HEK293 (cell line): ENCODE measurements around the gene IL21.

Experiments used
- TCF7L2 ChIP-seq: IDR thresholded peaks from 2 replicates; pipeline ENCODE4 v1.6.1; 2011; ENCODE audit warnings: low read depth, mild to moderate bottlenecking, inconsistent platforms, low read length, moderate library complexity, borderline replicate concordance
- ZNF138 ChIP-seq: fragments of 450-650 bp; formaldehyde crosslinking; IDR thresholded peaks from 2 replicates; pipeline ENCODE4 v1.5.1; 2016; ENCODE audit warnings: missing biosample characterization, missing genetic modification characterization, borderline replicate concordance
- TF ChIP-seq, protein P1 (sequence below): fragments of 450-650 bp; formaldehyde crosslinking; IDR thresholded peaks from 2 replicates; pipeline ENCODE4 v1.5.1; 2016; ENCODE audit warnings: missing biosample characterization, missing genetic modification characterization

DNA sequence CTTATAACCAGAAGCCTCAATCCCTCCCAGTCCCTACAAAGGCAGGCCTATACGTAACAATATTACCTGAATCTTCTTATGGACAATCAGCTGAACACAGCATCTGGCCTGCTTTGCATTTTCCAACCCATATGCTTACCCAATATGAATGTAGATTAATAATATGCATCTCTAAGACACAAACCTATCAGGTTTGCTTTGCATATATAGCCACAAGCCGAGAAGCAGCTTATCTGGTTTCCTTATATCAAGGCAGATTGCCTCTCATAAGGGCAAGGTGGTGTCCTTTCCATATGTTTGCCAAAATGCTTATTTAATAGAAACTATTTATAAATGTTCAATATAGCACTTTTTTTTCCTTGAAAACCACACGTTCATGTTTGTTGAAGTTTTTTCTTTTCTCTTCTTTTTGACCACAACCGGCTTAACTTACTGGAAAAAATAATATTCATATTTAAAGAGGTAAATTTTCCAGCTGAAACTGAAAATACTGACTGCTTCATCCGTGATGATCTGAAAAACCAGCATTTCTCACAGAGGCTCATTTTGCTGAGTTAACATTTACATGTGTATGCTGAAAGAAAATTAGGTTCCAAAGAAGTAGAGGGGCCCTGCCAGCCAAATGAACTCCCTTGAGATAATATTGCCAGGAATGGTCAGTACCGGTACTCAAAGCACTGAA is 3.8 kb downstream of the IL21 start:
- TF ChIP-seq TCF7L2 (no peak), ZNF138 (tag by site-specific recombination) (no peak)
- TF ChIP-seq, protein P1, sequence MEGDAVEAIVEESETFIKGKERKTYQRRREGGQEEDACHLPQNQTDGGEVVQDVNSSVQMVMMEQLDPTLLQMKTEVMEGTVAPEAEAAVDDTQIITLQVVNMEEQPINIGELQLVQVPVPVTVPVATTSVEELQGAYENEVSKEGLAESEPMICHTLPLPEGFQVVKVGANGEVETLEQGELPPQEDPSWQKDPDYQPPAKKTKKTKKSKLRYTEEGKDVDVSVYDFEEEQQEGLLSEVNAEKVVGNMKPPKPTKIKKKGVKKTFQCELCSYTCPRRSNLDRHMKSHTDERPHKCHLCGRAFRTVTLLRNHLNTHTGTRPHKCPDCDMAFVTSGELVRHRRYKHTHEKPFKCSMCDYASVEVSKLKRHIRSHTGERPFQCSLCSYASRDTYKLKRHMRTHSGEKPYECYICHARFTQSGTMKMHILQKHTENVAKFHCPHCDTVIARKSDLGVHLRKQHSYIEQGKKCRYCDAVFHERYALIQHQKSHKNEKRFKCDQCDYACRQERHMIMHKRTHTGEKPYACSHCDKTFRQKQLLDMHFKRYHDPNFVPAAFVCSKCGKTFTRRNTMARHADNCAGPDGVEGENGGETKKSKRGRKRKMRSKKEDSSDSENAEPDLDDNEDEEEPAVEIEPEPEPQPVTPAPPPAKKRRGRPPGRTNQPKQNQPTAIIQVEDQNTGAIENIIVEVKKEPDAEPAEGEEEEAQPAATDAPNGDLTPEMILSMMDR, result no peak
